ENCODE data around the gene LRBA.
A peak's percentile ranks its signal among the peaks of the same experiment; 100 is the strongest.
"Not testable (repeated sequence)": the region's sequence is repeated elsewhere in the genome, so short reads cannot be mapped to it uniquely, and the experiment has no call there.

Gene LRBA

DNA sequence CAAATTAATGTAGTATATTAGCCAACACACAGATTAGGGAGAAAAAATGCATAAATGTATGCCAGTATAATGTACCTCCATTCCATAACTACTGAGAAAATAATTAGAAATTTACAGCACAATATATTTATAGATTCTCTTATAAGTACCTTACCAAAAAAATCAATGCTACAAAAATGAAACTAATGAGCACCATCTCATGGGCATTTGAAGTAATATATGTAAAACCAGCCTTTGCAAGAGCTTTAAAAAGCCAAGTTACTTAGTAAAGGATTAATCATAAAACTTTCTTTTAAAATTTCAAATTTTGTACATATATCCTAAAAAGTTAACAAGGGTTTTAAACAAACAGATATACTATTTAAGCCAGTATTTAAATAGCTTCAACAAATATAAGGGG, 43.2 kb downstream of the LRBA start:
- TF ChIP-seq, protein P1, sequence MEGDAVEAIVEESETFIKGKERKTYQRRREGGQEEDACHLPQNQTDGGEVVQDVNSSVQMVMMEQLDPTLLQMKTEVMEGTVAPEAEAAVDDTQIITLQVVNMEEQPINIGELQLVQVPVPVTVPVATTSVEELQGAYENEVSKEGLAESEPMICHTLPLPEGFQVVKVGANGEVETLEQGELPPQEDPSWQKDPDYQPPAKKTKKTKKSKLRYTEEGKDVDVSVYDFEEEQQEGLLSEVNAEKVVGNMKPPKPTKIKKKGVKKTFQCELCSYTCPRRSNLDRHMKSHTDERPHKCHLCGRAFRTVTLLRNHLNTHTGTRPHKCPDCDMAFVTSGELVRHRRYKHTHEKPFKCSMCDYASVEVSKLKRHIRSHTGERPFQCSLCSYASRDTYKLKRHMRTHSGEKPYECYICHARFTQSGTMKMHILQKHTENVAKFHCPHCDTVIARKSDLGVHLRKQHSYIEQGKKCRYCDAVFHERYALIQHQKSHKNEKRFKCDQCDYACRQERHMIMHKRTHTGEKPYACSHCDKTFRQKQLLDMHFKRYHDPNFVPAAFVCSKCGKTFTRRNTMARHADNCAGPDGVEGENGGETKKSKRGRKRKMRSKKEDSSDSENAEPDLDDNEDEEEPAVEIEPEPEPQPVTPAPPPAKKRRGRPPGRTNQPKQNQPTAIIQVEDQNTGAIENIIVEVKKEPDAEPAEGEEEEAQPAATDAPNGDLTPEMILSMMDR (IDR thresholded peaks at IDR 0.05; ENCODE audit: insufficient read depth, low read depth, low read length, missing control alignments) = no peak
- no peak for DNase-seq (ENCODE audit: low read depth)
- no peak overlapping the region for H3K4me3 ChIP-seq (ENCODE audit: low read depth, low read length)

DNA sequence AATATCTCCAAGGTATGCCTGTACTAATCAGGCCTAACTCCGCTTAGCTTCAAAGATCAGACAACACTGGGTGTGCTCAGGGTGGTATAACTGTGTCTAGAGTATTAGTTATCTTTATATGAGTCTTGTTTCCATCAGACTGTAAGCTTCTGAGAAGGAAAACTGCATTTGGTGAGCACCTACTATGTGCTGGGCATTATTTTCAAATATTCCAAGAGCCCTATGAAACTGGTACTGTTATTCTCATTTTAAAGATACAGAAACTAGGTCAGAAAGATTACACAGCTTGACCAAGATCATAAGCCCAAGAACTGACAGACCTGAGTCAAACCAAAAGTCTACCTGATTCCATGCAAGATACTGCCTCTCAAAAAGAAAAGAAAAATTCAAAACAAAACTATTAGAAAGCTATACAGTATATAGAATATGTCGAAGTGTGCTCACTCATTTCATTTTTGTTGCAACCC, 44.4 kb downstream of the LRBA start:
- TF ChIP-seq, protein P1 (IDR thresholded peaks at IDR 0.05; ENCODE audit: insufficient read depth, low read depth, low read length, missing control alignments) = no peak
- DNase-seq (ENCODE audit: low read depth) = peak; percentile 71

DNA sequence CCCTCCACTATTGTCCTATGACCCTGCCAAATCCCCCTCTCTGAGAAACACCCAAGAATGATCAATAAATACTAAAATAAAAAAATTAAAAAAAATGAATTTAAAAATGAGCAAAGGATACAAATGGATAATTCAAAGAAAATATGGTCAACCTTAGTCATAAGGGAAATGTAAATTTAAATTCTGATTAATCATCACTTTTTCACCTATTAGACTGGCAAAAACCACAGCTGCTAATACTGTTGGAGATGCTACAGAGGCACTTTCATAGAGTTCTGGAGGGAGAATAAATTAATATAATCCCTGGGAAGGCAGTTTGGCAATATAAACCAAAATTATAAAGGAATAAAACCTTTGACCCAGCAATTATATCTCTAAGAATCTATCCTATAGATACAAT, 50.3 kb downstream of the LRBA start:
- TF ChIP-seq, protein P1 (IDR thresholded peaks at IDR 0.05; ENCODE audit: insufficient read depth, low read depth, low read length, missing control alignments) = no peak
- no peak for DNase-seq (ENCODE audit: low read depth)

More for the DNA sequence above, 44.4 kb downstream of the LRBA start:
- no peak overlapping the region for H3K4me3 ChIP-seq (ENCODE audit: low read depth, low read length)

DNA sequence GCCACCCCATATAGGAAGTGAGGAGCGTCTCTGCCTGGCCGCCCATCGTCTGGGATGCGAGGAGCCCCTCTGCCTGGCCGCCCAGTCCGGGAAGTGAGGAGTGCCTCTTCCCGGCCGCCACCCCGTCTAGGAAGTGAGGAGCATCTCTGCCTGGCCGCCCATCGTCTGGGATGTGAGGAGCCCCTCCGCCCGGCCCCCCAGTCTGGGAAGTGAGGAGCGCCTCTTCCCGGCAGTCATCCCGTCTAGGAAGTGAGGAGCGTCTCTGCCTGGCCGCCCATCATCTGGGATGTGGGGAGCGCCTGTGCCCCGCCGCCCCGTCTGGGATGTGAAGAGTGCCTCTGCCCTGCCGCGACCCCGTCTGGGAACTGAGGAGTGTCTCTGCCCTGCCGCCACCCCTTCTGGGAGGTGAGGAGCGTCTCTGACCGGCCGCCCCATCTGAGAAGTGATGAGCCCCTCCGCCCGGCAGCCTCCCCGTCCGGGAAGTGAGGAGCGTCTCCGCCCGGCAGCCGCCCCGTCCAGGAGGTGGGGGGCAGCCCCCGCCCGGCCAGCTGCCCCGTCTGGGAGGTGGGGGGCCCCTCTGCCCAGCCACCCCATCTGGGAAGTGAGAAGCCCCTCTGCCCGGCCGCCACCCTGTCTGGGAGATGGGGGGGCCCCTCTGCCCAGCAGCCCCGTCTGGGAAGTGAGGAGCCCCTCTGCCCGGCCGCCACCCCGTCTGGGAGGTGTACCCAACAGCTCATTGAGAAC, 51.3 kb downstream of the LRBA start:
- not testable (repeated sequence) for DNase-seq (ENCODE audit: low read depth); H3K4me3 ChIP-seq (ENCODE audit: low read depth, low read length)

More for the DNA sequence above, 50.3 kb downstream of the LRBA start:
- no peak overlapping the region for H3K4me3 ChIP-seq (ENCODE audit: low read depth, low read length)

DNA sequence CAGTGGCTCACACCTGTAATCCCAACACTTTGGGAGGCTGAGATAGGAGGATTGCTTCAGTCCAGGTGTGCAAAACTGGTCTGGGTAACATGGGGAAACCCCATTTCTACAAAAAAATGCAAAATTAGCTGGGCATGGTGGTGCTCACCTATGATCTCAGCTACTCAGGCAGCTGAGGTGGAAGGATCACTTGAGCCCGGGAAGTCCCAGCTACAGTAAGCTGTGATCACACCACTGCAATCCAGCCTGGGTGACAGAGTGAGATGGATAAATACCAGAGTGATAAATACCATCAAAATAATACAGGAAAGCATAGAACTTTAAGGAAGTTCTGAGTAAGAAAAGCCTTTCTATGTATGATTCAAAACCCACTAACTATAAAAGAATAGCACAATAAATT, 52.8 kb downstream of the LRBA start:
- TF ChIP-seq, protein P1 (IDR thresholded peaks at IDR 0.05; ENCODE audit: insufficient read depth, low read depth, low read length, missing control alignments) = no peak
- H3K4me3 ChIP-seq (ENCODE audit: low read depth, low read length) = no peak overlapping the region
- DNase-seq (ENCODE audit: low read depth) = peak; percentile 65

DNA sequence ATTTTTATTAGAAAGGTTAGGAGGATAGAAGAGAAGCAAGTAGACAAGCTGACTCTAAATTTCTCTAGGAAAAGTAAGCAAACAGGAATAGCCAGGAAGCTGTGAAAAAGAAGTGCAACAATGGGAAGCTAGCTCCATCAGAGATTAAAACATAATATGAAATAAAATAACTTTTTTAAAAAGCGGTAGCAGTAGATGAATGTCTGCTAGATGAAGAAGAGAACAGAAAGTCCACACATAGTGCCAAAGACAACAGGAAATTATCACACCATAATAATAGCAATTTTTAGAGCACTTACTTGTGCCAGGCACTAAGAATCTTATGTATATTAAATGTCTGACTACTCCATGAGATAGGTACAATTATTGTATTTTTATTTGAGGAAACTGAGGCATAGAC, 53.5 kb downstream of the LRBA start:
- no peak overlapping the region for H3K4me3 ChIP-seq (ENCODE audit: low read depth, low read length)
- TF ChIP-seq, protein P1 (IDR thresholded peaks at IDR 0.05; ENCODE audit: insufficient read depth, low read depth, low read length, missing control alignments) = no peak

DNA sequence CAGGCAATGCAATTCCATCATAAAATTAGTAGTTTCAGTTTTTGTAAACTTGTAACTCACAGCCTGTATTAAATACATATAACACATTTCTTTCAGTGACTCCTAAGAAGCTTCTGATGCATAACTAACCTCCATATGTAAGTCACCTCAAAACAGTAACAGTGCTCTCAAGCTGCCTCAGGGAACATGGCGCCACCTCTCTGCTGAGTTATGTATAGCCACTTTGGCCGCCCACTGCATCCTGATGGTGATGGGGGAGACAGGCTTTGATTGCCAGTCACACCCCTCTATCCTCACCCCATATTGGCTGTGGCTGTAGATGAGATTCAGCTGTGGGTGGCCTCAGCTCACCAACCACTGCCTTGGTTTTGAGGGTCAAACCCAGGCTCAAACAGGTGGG, 54.3 kb downstream of the LRBA start:
- DNase-seq (ENCODE audit: low read depth) = peak; percentile 43
- TF ChIP-seq, protein P1 (IDR thresholded peaks at IDR 0.05; ENCODE audit: insufficient read depth, low read depth, low read length, missing control alignments) = peak; percentile 26
- H3K4me3 ChIP-seq (ENCODE audit: low read depth, low read length) = no peak overlapping the region

More for the DNA sequence above, 53.5 kb downstream of the LRBA start:
- no peak for DNase-seq (ENCODE audit: low read depth)

Data from GM12865 (cell line).